ENCODE results near the gene GIT2.

GRCh38 chr12:109897029-109897428 is 99.1 kb downstream of the GIT2 start:
- TF ChIP-seq CTCF (IDR thresholded peaks at IDR 0.05) (no peak), POLR2AphosphoS5 (IDR thresholded peaks at IDR 0.05) (no peak)
